ENCODE data around the gene KIDINS220.

KIDINS220 gene

GRCh38 chr2:8685697-8686358 is 151.6 kb downstream of the KIDINS220 start:
- Histone ChIP-seq H3K9me3 (ENCODE audit: insufficient read depth, low read depth, low read length) (no peaks in the 10 kb centered on the region), H2BK5ac (ENCODE audit: low read depth, low read length, poor library complexity) (peak overlapping the region; percentile 87), H3K23ac (ENCODE audit: low read length) (no peak overlapping the region), H4K8ac (ENCODE audit: low read depth, low read length) (peak overlapping the region; percentile 62), H3K4ac (ENCODE audit: low read depth, low read length) (peak overlapping the region; percentile 22), H3K79me2 (ENCODE audit: control insufficient read depth, insufficient read depth, low read length, poor library complexity) (peaks cover 20% of the 10 kb centered on the region), H3K27ac (ENCODE audit: low read depth, low read length) (peak overlapping the region; percentile 87), H2BK120ac (ENCODE audit: insufficient read depth, low read length, poor library complexity) (peak overlapping the region; percentile 87), H3K4me2 (ENCODE audit: low read length) (peak overlapping the region; percentile 72), H2BK12ac (ENCODE audit: low read length) (peak overlapping the region; percentile 29), H4K91ac (ENCODE audit: low read depth, low read length) (peak overlapping the region; percentile 71), H3K4me1 (ENCODE audit: control insufficient read depth in 1 of 2, insufficient read depth in 2 of 2, low read length in 2 of 2) (peaks cover 3 to 4% of the 10 kb centered on the region in 2 experiments), H3K9ac (ENCODE audit: low read length) (no peak overlapping the region), H2AFZ (ENCODE audit: insufficient read depth, low read length, poor library complexity) (peak overlapping the region; percentile 66), H4K12ac (ENCODE audit: low read depth, low read length) (peak overlapping the region; percentile 47), H3K36me3 (ENCODE audit: control insufficient read depth in 1 of 2, insufficient read depth in 2 of 2, low read length in 2 of 2) (peaks cover 2 to 10% of the 10 kb centered on the region in 2 experiments), H3K79me1 (ENCODE audit: low read length) (peaks cover 31% of the 10 kb centered on the region), H2AK5ac (ENCODE audit: low read length) (no peak overlapping the region), H3K27me3 (ENCODE audit: insufficient read depth, low read length) (no peaks in the 10 kb centered on the region), H3K4me3 (ENCODE audit: low read depth, low read length) (peak overlapping the region; percentile 72), H3K14ac (ENCODE audit: low read length) (peak overlapping the region; percentile 64), H3K18ac (ENCODE audit: low read length) (peak overlapping the region; percentile 70)
- no CpG with 5 or more reads among the region's 50 CpGs for WGBS (ENCODE audit: extremely low coverage, insufficient coverage, insufficient read length)
- DNase-seq: peak in 1 of 2 donors; percentile 71

GRCh38 chr2:8684878-8685696 is 152.3 kb downstream of the KIDINS220 start:
- Histone ChIP-seq H3K14ac (ENCODE audit: low read length) (peak overlapping the region; percentile 64), H3K79me1 (ENCODE audit: low read length) (peaks cover 35% of the 10 kb centered on the region), H3K4ac (ENCODE audit: low read depth, low read length) (peak overlapping the region; percentile 22), H3K9me3 (ENCODE audit: insufficient read depth, low read depth, low read length) (no peaks in the 10 kb centered on the region), H3K79me2 (ENCODE audit: control insufficient read depth, insufficient read depth, low read length, poor library complexity) (peaks cover 21% of the 10 kb centered on the region), H2BK5ac (ENCODE audit: low read depth, low read length, poor library complexity) (peak overlapping the region; percentile 87), H4K8ac (ENCODE audit: low read depth, low read length) (peak overlapping the region; percentile 62), H2BK12ac (ENCODE audit: low read length) (peak overlapping the region; percentile 29), H2AFZ (ENCODE audit: insufficient read depth, low read length, poor library complexity) (peak overlapping the region; percentile 66), H3K18ac (ENCODE audit: low read length) (peak overlapping the region; percentile 70), H3K23ac (ENCODE audit: low read length) (no peak overlapping the region), H3K4me1 (ENCODE audit: control insufficient read depth in 1 of 2, insufficient read depth in 2 of 2, low read length in 2 of 2) (peaks cover 4 to 7% of the 10 kb centered on the region in 2 experiments), H3K4me3 (ENCODE audit: low read depth, low read length) (peak overlapping the region; percentile 72), H2BK120ac (ENCODE audit: insufficient read depth, low read length, poor library complexity) (peak overlapping the region; percentile 87), H3K27me3 (ENCODE audit: insufficient read depth, low read length) (no peaks in the 10 kb centered on the region), H2AK5ac (ENCODE audit: low read length) (no peak overlapping the region), H4K12ac (ENCODE audit: low read depth, low read length) (peak overlapping the region; percentile 47), H3K36me3 (ENCODE audit: control insufficient read depth in 1 of 2, insufficient read depth in 2 of 2, low read length in 2 of 2) (peaks cover 2 to 10% of the 10 kb centered on the region in 2 experiments), H3K9ac (ENCODE audit: low read length) (peak overlapping the region; percentile 50), H4K91ac (ENCODE audit: low read depth, low read length) (peak overlapping the region; percentile 71), H3K4me2 (ENCODE audit: low read length) (peak overlapping the region; percentile 72), H3K27ac (ENCODE audit: low read depth, low read length) (peak overlapping the region; percentile 87)
- WGBS (ENCODE audit: extremely low coverage, insufficient coverage, insufficient read length): no CpG with 5 or more reads among the region's 87 CpGs
- DNase-seq: peak in 1 of 2 donors; percentile 45

DNA sequence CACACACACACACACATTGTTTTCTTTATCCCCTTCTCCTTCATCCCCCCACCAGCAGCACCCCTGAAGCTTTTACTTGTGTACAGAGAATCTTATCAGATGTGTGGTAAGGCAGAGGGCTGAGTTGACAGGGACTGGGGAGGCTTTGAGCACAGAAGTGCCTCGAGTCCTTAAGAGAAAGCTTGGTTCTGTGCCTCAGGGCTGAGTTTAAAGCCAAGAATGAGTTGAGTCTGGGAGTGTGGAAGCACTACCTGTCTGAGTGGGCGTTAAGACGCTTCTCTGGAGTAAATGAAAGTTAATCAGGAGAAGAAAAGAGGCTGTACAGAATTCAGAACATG is 152.9 kb downstream of the KIDINS220 start:
- Histone ChIP-seq H3K36me3 (ENCODE audit: control insufficient read depth in 1 of 2, insufficient read depth in 2 of 2, low read length in 2 of 2) (peaks cover 2 to 10% of the 10 kb centered on the region in 2 experiments), H2BK120ac (ENCODE audit: insufficient read depth, low read length, poor library complexity) (peak overlapping the region; percentile 87), H3K27me3 (ENCODE audit: insufficient read depth, low read length) (no peaks in the 10 kb centered on the region), H3K4me1 (ENCODE audit: control insufficient read depth in 1 of 2, insufficient read depth in 2 of 2, low read length in 2 of 2) (peaks cover 7 to 11% of the 10 kb centered on the region in 2 experiments), H2BK12ac (ENCODE audit: low read length) (no peak overlapping the region), H3K4ac (ENCODE audit: low read depth, low read length) (no peak overlapping the region), H3K27ac (ENCODE audit: low read depth, low read length) (peak overlapping the region; percentile 87), H3K4me2 (ENCODE audit: low read length) (peak overlapping the region; percentile 72), H3K9ac (ENCODE audit: low read length) (no peak overlapping the region), H3K14ac (ENCODE audit: low read length) (no peak overlapping the region), H4K8ac (ENCODE audit: low read depth, low read length) (peak overlapping the region; percentile 22), H4K12ac (ENCODE audit: low read depth, low read length) (no peak overlapping the region), H3K79me1 (ENCODE audit: low read length) (peaks cover 40% of the 10 kb centered on the region), H2AK5ac (ENCODE audit: low read length) (no peak overlapping the region), H3K79me2 (ENCODE audit: control insufficient read depth, insufficient read depth, low read length, poor library complexity) (peaks cover 23% of the 10 kb centered on the region), H3K23ac (ENCODE audit: low read length) (no peak overlapping the region), H3K9me3 (ENCODE audit: insufficient read depth, low read depth, low read length) (no peaks in the 10 kb centered on the region), H2BK5ac (ENCODE audit: low read depth, low read length, poor library complexity) (peak overlapping the region; percentile 42), H3K18ac (ENCODE audit: low read length) (no peak overlapping the region), H2AFZ (ENCODE audit: insufficient read depth, low read length, poor library complexity) (no peak overlapping the region), H4K91ac (ENCODE audit: low read depth, low read length) (no peak overlapping the region), H3K4me3 (ENCODE audit: low read depth, low read length) (peak overlapping the region; percentile 59)
- peak in 1 of 2 donors; percentile 46 for DNase-seq
- no CpG with 5 or more reads among the region's 3 CpGs for WGBS (ENCODE audit: extremely low coverage, insufficient coverage, insufficient read length)

DNA sequence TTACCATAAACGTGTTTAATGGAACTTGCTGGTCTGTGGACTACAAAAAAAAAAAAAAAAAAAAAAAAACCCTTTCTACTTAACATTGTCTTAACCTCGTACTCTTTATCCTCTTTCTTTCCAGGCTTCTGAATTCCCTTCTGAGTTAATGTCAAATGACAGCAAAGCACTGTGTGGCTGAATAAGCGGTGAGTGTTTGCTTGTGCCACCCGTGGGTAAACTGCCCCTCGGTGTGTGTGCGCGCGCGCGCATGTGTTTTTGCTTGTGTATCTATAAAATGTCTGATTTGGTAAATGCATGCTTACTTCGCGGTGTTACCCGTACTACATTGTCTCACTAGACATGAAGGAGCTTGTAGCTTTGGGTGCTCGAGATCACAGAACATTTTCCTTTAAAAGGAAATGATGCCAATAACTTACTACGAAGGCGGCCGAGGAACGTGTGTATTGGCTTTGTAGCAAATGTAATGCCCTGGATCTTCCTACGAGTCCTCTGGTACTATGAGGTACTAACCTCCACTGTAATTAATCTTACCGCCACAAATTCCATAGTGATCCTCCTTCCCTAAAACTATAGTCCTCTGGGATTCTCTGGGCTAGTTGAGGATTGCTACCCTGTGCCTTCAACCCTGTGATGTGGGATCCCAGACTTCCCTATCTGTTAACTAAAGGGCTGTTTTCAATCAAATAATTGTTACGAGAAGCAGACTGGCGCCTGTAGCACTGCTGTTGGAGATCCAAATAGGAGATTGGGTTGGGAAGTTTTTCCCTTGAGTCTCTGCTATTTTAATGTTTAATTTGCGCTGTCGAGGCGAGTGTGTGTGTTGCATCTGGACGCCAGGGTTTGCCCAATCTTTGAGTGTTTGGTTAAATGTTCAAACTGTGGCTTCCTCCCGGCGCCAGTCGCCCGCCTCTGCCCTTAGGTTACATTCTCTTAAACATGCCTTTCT is 154.4 kb downstream of the KIDINS220 start:
- Histone ChIP-seq H3K9me3 (ENCODE audit: insufficient read depth, low read depth, low read length) (no peaks in the 10 kb centered on the region), H2BK12ac (ENCODE audit: low read length) (no peak overlapping the region), H3K4me3 (ENCODE audit: low read depth, low read length) (peak overlapping the region; percentile 98), H3K23ac (ENCODE audit: low read length) (no peak overlapping the region), H4K91ac (ENCODE audit: low read depth, low read length) (peak overlapping the region; percentile 22), H3K36me3 (ENCODE audit: control insufficient read depth in 1 of 2, insufficient read depth in 2 of 2, low read length in 2 of 2) (peaks cover 2 to 10% of the 10 kb centered on the region in 2 experiments), H4K12ac (ENCODE audit: low read depth, low read length) (no peak overlapping the region), H3K4me1 (ENCODE audit: control insufficient read depth in 1 of 2, insufficient read depth in 2 of 2, low read length in 2 of 2) (peaks cover 7 to 11% of the 10 kb centered on the region in 2 experiments), H2BK5ac (ENCODE audit: low read depth, low read length, poor library complexity) (peak overlapping the region; percentile 78), H3K18ac (ENCODE audit: low read length) (peak overlapping the region; percentile 22), H3K4ac (ENCODE audit: low read depth, low read length) (peak overlapping the region; percentile 93), H3K4me2 (ENCODE audit: low read length) (peak overlapping the region; percentile 72), H2AFZ (ENCODE audit: insufficient read depth, low read length, poor library complexity) (no peak overlapping the region), H2AK5ac (ENCODE audit: low read length) (no peak overlapping the region), H3K79me1 (ENCODE audit: low read length) (peaks cover 50% of the 10 kb centered on the region), H2BK120ac (ENCODE audit: insufficient read depth, low read length, poor library complexity) (no peak overlapping the region), H3K14ac (ENCODE audit: low read length) (peak overlapping the region; percentile 45), H4K8ac (ENCODE audit: low read depth, low read length) (peak overlapping the region; percentile 69), H3K27ac (ENCODE audit: low read depth, low read length) (peak overlapping the region; percentile 91), H3K27me3 (ENCODE audit: insufficient read depth, low read length) (no peaks in the 10 kb centered on the region), H3K79me2 (ENCODE audit: control insufficient read depth, insufficient read depth, low read length, poor library complexity) (peaks cover 27% of the 10 kb centered on the region), H3K9ac (ENCODE audit: low read length) (peak overlapping the region; percentile 82)
- peak in 1 of 2 donors; percentile 47 for DNase-seq
- no CpG with 5 or more reads among the region's 30 CpGs for WGBS (ENCODE audit: extremely low coverage, insufficient coverage, insufficient read length)

Measured in trophoblast cell (in vitro differentiated cells and primary cell).